Thoracic aorta endothelial cell (primary cell): ENCODE data around the gene OXER1. TPM values are rescaled to one million over a fixed set of nuclear protein-coding genes. Genes with fewer than 3 reads are reported as not detected.

Experiments used
- small RNA-seq: library from RNA; depleted of rRNA; stranded (forward); fragments of <200 nt; gene quantifications from one replicate; pipeline ENCODE3, GENCODE V24; 2012
- total RNA-seq: library from RNA; depleted of rRNA; stranded (reverse); fragments of >200 nt; gene quantifications from 2 replicates; pipeline ENCODE4 v1.2.3, GENCODE V29; 2012

The OXER1 gene, protein sequence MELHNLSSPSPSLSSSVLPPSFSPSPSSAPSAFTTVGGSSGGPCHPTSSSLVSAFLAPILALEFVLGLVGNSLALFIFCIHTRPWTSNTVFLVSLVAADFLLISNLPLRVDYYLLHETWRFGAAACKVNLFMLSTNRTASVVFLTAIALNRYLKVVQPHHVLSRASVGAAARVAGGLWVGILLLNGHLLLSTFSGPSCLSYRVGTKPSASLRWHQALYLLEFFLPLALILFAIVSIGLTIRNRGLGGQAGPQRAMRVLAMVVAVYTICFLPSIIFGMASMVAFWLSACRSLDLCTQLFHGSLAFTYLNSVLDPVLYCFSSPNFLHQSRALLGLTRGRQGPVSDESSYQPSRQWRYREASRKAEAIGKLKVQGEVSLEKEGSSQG
- not detected in 2 replicates for total RNA-seq

GRCh38 chr2:42764096-42764495 lies at the start of gene OXER1:
TSS of gene OXER1 (minus strand) at chr2:42764135. CDS start at chr2:42764062, 73 bp downstream.

DNA sequence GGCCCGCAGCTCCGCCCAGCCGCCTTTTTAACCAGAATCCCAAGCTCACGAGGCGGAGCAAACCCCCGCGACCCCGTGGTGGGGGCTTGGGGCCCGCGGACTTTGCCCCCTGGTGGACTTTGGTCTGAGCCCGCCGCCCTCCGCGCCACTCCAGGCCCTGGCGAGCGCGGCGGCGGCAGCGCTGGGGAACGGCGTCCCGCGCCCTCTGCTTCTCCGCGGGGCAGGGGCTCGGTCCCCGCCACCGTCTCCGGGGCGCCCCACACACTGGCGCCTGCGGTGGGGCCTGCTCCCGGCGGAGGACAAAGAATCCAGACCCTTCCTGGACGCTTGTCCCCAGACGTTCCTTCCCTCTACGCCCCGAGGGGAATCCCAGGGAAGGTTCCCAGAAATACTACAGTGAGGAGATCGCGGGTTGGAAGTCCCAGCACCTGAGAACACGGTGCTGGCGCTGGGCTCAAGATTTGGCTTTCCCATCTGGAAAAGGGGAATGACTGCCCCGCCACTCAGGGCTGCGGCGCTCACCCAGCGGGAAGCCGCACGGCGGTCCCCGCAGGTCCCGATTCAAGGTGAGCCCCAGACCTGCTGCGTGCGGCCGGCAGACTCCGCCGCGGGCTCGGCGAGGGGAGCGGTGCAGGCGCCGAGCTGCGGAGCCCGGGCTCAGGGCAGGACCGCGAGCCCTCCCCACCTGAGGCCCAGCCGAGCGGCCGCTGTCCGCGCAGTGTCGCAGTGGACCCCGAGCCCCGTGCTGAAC lies 28.8 kb upstream of the OXER1 start, which contains the start of gene HAAO:
Gene HAAO (minus strand): TSS at position 1 of the 751 bp plus-strand sequence. CDS start 47 bp downstream, outside the sequence.

Small RNA genes within 50 kb of the gene (small RNA-seq; reads per million reads assigned to genes)
- gene RNU6-137P = not detected

Other genes starting within 250 kb of the OXER1 start
- 39.9 and 44.9 TPM in 2 replicates for gene MTA3, start 195.5 kb downstream of the OXER1 start, total RNA-seq
- 0.29 TPM in 1 of 2 replicates, not detected in the other for gene HAAO, start 28.4 kb upstream of the OXER1 start, total RNA-seq